ENCODE measurements around the gene STK17A. TPM values are rescaled to one million over a fixed set of nuclear protein-coding genes. Genes with fewer than 3 reads are reported as not detected.
"Not testable (repeated sequence)": the region's sequence is repeated elsewhere in the genome, so short reads cannot be mapped to it uniquely, and the experiment has no call there.

Gene STK17A
- polyA plus RNA-seq, 3 donors = 2.8 to 14.1 (median 9.5) TPM

- intact Hi-C loops (cut with micrococcal nuclease) = no loop called here
- no peaks in the 10 kb centered on the region for H3K4me1 ChIP-seq (ENCODE audit: control insufficient read depth in 1 of 2, insufficient read depth in 2 of 2, low read length in 2 of 2)
- peaks cover 12 to 25% (median 21%) of the 10 kb centered on the region in 7 donors for H3K9me3 Mint-ChIP-seq
- TF ChIP-seq CTCF (IDR thresholded peaks at IDR 0.05) = no peak
- H3K27ac ChIP-seq (ENCODE audit: low read depth in 1 of 2, low read length in 2 of 2) = no peak overlapping the region
- H3K9ac ChIP-seq (ENCODE audit: insufficient read depth, low read length, poor library complexity, severe bottlenecking) = no peak overlapping the region
- no peaks in the 10 kb centered on the region for H3K27me3 Mint-ChIP-seq (ENCODE audit: low read depth in 3 of 3)
- no peak overlapping the region for H3K4me3 ChIP-seq (replicated peaks in 1 of 3; ENCODE audit: low read depth in 2 of 3, low read length in 3 of 3)
- H3K36me3 Mint-ChIP-seq = peaks cover 14 to 15% of the 10 kb centered on the region in 2 donors
- H2AFZ ChIP-seq (ENCODE audit: insufficient read depth, low read depth, low read length, poor library complexity, severe bottlenecking) = no peak overlapping the region
- 70% methylated on average over 4 of the region's 15 CpGs for WGBS (ENCODE audit: insufficient coverage)
- H3K9me3 ChIP-seq (replicated peaks in 1 of 2; ENCODE audit: control insufficient read depth in 1 of 2, insufficient read depth in 1 of 2, low read length in 2 of 2) = peaks cover 6 to 16% of the 10 kb centered on the region in 2 donors
- no peaks in the 10 kb centered on the region for H3K36me3 ChIP-seq (replicated peaks in 1 of 2; ENCODE audit: control insufficient read depth in 1 of 2, insufficient read depth in 2 of 2, low read length in 2 of 2)
- H3K27me3 ChIP-seq (ENCODE audit: control insufficient read depth in 2 of 2, insufficient read depth in 2 of 2, low read length in 2 of 2) = no peaks in the 10 kb centered on the region
- H3K4me1 Mint-ChIP-seq = peaks cover 8% of the 10 kb centered on the region
- peaks cover 86% of the 10 kb centered on the region for H3K79me2 ChIP-seq (ENCODE audit: insufficient read depth, low read length)
- H4K20me1 ChIP-seq (ENCODE audit: insufficient read depth, low read length) = peaks cover 18% of the 10 kb centered on the region
- no peak overlapping the region for H3K4me2 ChIP-seq (replicated peaks; ENCODE audit: extremely low read depth, low read length, poor library complexity, severe bottlenecking)
- no peak overlapping the region for H3K4me3 Mint-ChIP-seq
- DNase-seq = no peak
- H3K27ac Mint-ChIP-seq = peak overlapping the region in 1 of 7 donors; percentile 32
These were observed 86.6 kb downstream of the STK17A start for GRCh38 chr7:43669286-43670081.

DNA sequence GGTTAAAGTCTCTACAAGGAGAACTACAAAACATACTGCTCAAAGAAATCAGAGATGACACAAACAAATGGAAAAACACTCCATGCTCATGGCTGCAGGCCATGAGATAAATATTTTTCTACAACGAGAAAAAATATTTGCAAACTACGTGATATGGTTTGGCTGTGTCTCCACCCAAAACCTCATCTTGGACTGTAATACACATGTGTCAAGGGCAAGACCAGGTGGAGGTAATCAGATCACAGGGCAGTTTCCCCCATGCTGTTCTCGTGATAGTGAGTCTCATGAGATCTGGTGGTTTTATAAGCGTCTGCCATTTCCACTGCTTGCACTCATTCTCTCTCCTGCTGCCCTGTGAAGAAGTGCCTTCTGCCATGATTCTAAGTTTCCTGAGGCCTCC, 88.6 kb downstream of the STK17A start:
- no peak for DNase-seq
- Histone ChIP-seq H3K27ac (ENCODE audit: low read depth in 1 of 2, low read length in 2 of 2) (no peak overlapping the region), H3K9ac (ENCODE audit: insufficient read depth, low read length, poor library complexity, severe bottlenecking) (no peak overlapping the region), H2AFZ (ENCODE audit: insufficient read depth, low read depth, low read length, poor library complexity, severe bottlenecking) (no peak overlapping the region), H3K4me2 (replicated peaks; ENCODE audit: extremely low read depth, low read length, poor library complexity, severe bottlenecking) (no peak overlapping the region), H3K4me1 (ENCODE audit: control insufficient read depth in 1 of 2, insufficient read depth in 2 of 2, low read length in 2 of 2) (no peaks in the 10 kb centered on the region), H3K27me3 (ENCODE audit: control insufficient read depth in 2 of 2, insufficient read depth in 2 of 2, low read length in 2 of 2) (no peaks in the 10 kb centered on the region), H3K9me3 (replicated peaks in 1 of 2; ENCODE audit: control insufficient read depth in 1 of 2, insufficient read depth in 1 of 2, low read length in 2 of 2) (peaks cover 6 to 16% of the 10 kb centered on the region in 2 donors), H3K79me2 (ENCODE audit: insufficient read depth, low read length) (peaks cover 88% of the 10 kb centered on the region), H4K20me1 (ENCODE audit: insufficient read depth, low read length) (peaks cover 16% of the 10 kb centered on the region), H3K36me3 (replicated peaks in 1 of 2; ENCODE audit: control insufficient read depth in 1 of 2, insufficient read depth in 2 of 2, low read length in 2 of 2) (no peaks in the 10 kb centered on the region), H3K4me3 (replicated peaks in 1 of 3; ENCODE audit: low read depth in 2 of 3, low read length in 3 of 3) (no peak overlapping the region)
- TF ChIP-seq CTCF (IDR thresholded peaks at IDR 0.05) = no peak
- Mint-ChIP-seq H3K27me3 (ENCODE audit: low read depth in 3 of 3) (no peaks in the 10 kb centered on the region), H3K27ac (no peak overlapping the region), H3K4me3 (no peak overlapping the region), H3K9me3 (peaks cover 17 to 28% (median 21%) of the 10 kb centered on the region in 7 donors), H3K36me3 (peaks cover 10 to 11% of the 10 kb centered on the region in 2 donors), H3K4me1 (peaks cover 6% of the 10 kb centered on the region)
- intact Hi-C loops (cut with micrococcal nuclease) = no loop called here
- WGBS (ENCODE audit: insufficient coverage) = 88% methylated on average over 2 of the region's 4 CpGs

- H3K36me3 Mint-ChIP-seq; DNase-seq; H3K4me2 ChIP-seq (replicated peaks; ENCODE audit: extremely low read depth, low read length, poor library complexity, severe bottlenecking); H3K27me3 ChIP-seq (ENCODE audit: control insufficient read depth in 2 of 2, insufficient read depth in 2 of 2, low read length in 2 of 2); H3K36me3 ChIP-seq (replicated peaks in 1 of 2; ENCODE audit: control insufficient read depth in 1 of 2, insufficient read depth in 2 of 2, low read length in 2 of 2); H3K4me3 Mint-ChIP-seq; intact Hi-C loops (cut with micrococcal nuclease); H3K4me3 ChIP-seq (replicated peaks in 1 of 3; ENCODE audit: low read depth in 2 of 3, low read length in 3 of 3); H3K27ac Mint-ChIP-seq; H3K9ac ChIP-seq (ENCODE audit: insufficient read depth, low read length, poor library complexity, severe bottlenecking); H3K4me1 Mint-ChIP-seq; H3K27ac ChIP-seq (ENCODE audit: low read depth in 1 of 2, low read length in 2 of 2); H3K4me1 ChIP-seq (ENCODE audit: control insufficient read depth in 1 of 2, insufficient read depth in 2 of 2, low read length in 2 of 2); H2AFZ ChIP-seq (ENCODE audit: insufficient read depth, low read depth, low read length, poor library complexity, severe bottlenecking); H3K27me3 Mint-ChIP-seq (ENCODE audit: low read depth in 3 of 3): not testable (repeated sequence)
- Histone ChIP-seq H3K79me2 (ENCODE audit: insufficient read depth, low read length) (peaks cover 92% of the 10 kb centered on the region), H3K9me3 (replicated peaks in 1 of 2; ENCODE audit: control insufficient read depth in 1 of 2, insufficient read depth in 1 of 2, low read length in 2 of 2) (peaks cover 6 to 16% of the 10 kb centered on the region in 2 donors), H4K20me1 (ENCODE audit: insufficient read depth, low read length) (peaks cover 25% of the 10 kb centered on the region)
- peaks cover 17 to 28% (median 22%) of the 10 kb centered on the region in 7 donors for H3K9me3 Mint-ChIP-seq
- no CpG with 5 or more reads among the region's 5 CpGs for WGBS (ENCODE audit: insufficient coverage)
These were observed 90.5 kb downstream of the STK17A start for GRCh38 chr7:43673243-43673976.

Data from CD14-positive monocyte (primary cell).